ENCODE measurements around the gene ANKRD33B. TPM values are rescaled to one million over a fixed set of nuclear protein-coding genes. Genes with fewer than 3 reads are reported as not detected.
A peak's percentile ranks its signal among the peaks of the same experiment; 100 is the strongest.

ANKRD33B gene
- total and polyA plus RNA-seq, 2 of the 13 experiments (the other 11 are each of a cell fraction or from before 2014, with no cell fraction given), result 0.02 TPM; not detected in 1

- intact Hi-C loops (cut with micrococcal nuclease; ENCODE audit: unreplicated experiment) (no loop called here), in situ Hi-C loops (cut with HindIII; ENCODE audit: extremely low pct_ligation_motif_present, low pct_unique_long_range_greater_than_20kb) (no loop called here)
- 38% methylated on average over 4 of the region's 4 CpGs for WGBS (ENCODE audit: low lambda C conversion rate)
- Histone ChIP-seq H3K79me2 (ENCODE audit: insufficient read depth, low read length) (no peaks in the 10 kb centered on the region), H3K36me3 (replicated peaks in 1 of 2; ENCODE audit: control insufficient read depth in 1 of 2, insufficient read depth in 2 of 2, low read length in 2 of 2) (no peaks in the 10 kb centered on the region), H3K4me1 (ENCODE audit: insufficient read depth, low read length) (no peaks in the 10 kb centered on the region), H3K9me3 (ENCODE audit: low read length) (no peaks in the 10 kb centered on the region), H3K9ac (ENCODE audit: insufficient read depth, low read depth, low read length) (no peak overlapping the region), H2AFZ (ENCODE audit: low read length) (no peak overlapping the region), H3K4me3 (replicated peaks in 1 of 3; ENCODE audit: insufficient read depth in 1 of 3, low read depth in 2 of 3, low read length in 3 of 3) (no peak overlapping the region), H3K27me3 (ENCODE audit: control insufficient read depth in 1 of 2, insufficient read depth in 2 of 2, low read length in 2 of 2) (peaks cover 0 to 3% of the 10 kb centered on the region in 2 experiments; a peak in 2 of 5 replicates), H3K4me2 (ENCODE audit: low read depth, low read length) (no peak overlapping the region), H4K20me1 (ENCODE audit: insufficient read depth, low read length) (no peaks in the 10 kb centered on the region), H3K27ac (ENCODE audit: extremely low read length, insufficient read depth, low read length) (no peak overlapping the region)
- ChIA-PET POLR2A (no interaction called here), CTCF (ENCODE audit: low intra/inter-chr PET ratio, low total read pairs) (no interaction called here)
- FAIRE-seq (no peak), ATAC-seq (no peak), DNase-seq (ENCODE audit: low spot score) (no peak)
- TF ChIP-seq RNF2 (conservative IDR thresholded peaks at IDR 0.05; ENCODE audit: low read depth) (no peak), ZNF160 (CRISPR knock-in tag; IDR thresholded peaks at IDR 0.05) (no peak), RBAK (CRISPR knock-in tag; IDR thresholded peaks at IDR 0.05) (0 out of 2 replicates have a peak, but pooled peaks have one; percentile 29), CREM (IDR thresholded peaks at IDR 0.05) (no peak), CREM (CRISPR knock-in tag; IDR thresholded peaks at IDR 0.05) (no peak)
- BruUV-seq (replicated peaks), result no TSS peak
These were observed 41.7 kb upstream of the ANKRD33B start for GRCh38 chr5:10522224-10522611.

DNA sequence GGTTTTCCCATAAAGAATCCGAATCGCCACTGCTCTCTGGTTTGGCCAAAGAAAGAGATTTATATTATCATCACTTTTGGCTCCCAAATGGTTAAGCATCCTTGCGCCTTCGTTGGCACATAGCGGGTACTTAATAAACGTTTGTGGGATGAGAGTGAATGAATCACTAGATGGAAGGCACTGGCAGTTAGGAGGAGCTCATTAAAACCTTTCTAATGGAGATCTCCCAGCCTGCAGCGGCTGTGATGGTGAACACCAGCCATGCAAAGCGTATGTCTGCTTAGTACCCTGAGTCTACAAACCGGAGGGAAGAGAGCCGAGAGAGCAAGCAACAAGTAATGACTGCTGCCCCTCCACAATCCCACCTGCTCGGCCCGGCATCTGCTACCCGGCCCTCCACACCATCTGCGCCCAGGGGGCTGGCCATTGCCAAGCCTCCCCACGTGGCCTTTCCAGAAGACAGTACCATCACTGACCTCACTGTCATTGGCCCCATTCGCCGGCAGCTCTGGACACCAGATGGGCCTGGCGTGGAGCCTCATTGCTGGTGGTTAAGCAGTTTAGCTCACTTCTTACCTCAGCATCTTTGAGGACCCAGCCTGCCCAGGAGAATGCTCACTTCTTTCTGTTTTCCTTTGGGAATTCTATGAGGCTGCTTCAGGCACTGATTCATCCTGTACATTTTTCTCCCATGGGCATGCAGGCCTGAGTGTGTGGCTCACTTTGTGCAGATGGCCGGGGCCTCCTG is 39.3 kb upstream of the ANKRD33B start:
- Histone ChIP-seq H3K4me2 (ENCODE audit: low read depth, low read length) (no peak overlapping the region), H3K4me3 (replicated peaks in 1 of 3; ENCODE audit: insufficient read depth in 1 of 3, low read depth in 2 of 3, low read length in 3 of 3) (no peak overlapping the region), H3K36me3 (replicated peaks in 1 of 2; ENCODE audit: control insufficient read depth in 1 of 2, insufficient read depth in 2 of 2, low read length in 2 of 2) (no peaks in the 10 kb centered on the region), H3K9ac (ENCODE audit: insufficient read depth, low read depth, low read length) (no peak overlapping the region), H3K9me3 (ENCODE audit: low read length) (no peaks in the 10 kb centered on the region), H3K27ac (ENCODE audit: extremely low read length, insufficient read depth, low read length) (no peak overlapping the region), H3K27me3 (ENCODE audit: control insufficient read depth in 1 of 2, insufficient read depth in 2 of 2, low read length in 2 of 2) (peaks cover 0 to 3% of the 10 kb centered on the region in 2 experiments; a peak in 2 of 5 replicates), H3K4me1 (ENCODE audit: insufficient read depth, low read length) (no peaks in the 10 kb centered on the region), H3K79me2 (ENCODE audit: insufficient read depth, low read length) (no peaks in the 10 kb centered on the region), H2AFZ (ENCODE audit: low read length) (no peak overlapping the region), H4K20me1 (ENCODE audit: insufficient read depth, low read length) (no peaks in the 10 kb centered on the region)
- intact Hi-C loops (cut with micrococcal nuclease; ENCODE audit: unreplicated experiment), result no loop called here
- FAIRE-seq (no peak), DNase-seq (ENCODE audit: low spot score) (no peak), ATAC-seq (no peak)
- CTCF ChIA-PET (ENCODE audit: low intra/inter-chr PET ratio, low total read pairs), result no interaction called here
- TF ChIP-seq IKZF1 (IDR thresholded peaks at IDR 0.05) (no peak), HNF4G (IDR thresholded peaks at IDR 0.05; ENCODE audit: borderline replicate concordance, low read depth, low read length) (no peak), HNF4G (CRISPR knock-in tag; IDR thresholded peaks at IDR 0.05; ENCODE audit: borderline replicate concordance, low read depth) (no peak), DNMT3B (CRISPR knock-in tag; conservative IDR thresholded peaks at IDR 0.05) (no peak), ZFP90 (CRISPR knock-in tag; IDR thresholded peaks at IDR 0.05; ENCODE audit: borderline replicate concordance) (no peak), ZNF101 (CRISPR knock-in tag; IDR thresholded peaks at IDR 0.05; ENCODE audit: borderline replicate concordance, low read depth) (no peak), FOXP4 (CRISPR knock-in tag; IDR thresholded peaks at IDR 0.05) (no peak), ZNF556 (CRISPR knock-in tag; IDR thresholded peaks at IDR 0.05; ENCODE audit: borderline replicate concordance) (no peak)
- WGBS (ENCODE audit: low lambda C conversion rate), result 45% methylated on average over 11 of the region's 19 CpGs
- POLR2A ChIA-PET, result no interaction called here
- no TSS peak for BruUV-seq (replicated peaks)
- in situ Hi-C loops (cut with HindIII; ENCODE audit: extremely low pct_ligation_motif_present, low pct_unique_long_range_greater_than_20kb), result no loop called here
